ENCODE results near the gene CLTCL1. TPM values are rescaled to one million over a fixed set of nuclear protein-coding genes. Genes with fewer than 3 reads are reported as not detected.
A peak's percentile ranks its signal among the peaks of the same experiment; 100 is the strongest.

The CLTCL1 gene
- total RNA-seq, 1 donor, result 1.7 TPM

- no peaks in the 10 kb centered on the region for H3K9me3 ChIP-seq (ENCODE audit: low read depth, low read length)
- H3K27me3 ChIP-seq (ENCODE audit: insufficient read depth, low read length), result no peaks in the 10 kb centered on the region
- peaks cover 22% of the 10 kb centered on the region for H3K4me1 ChIP-seq (ENCODE audit: insufficient read depth, low read length)
- H3K4me3 ChIP-seq (ENCODE audit: low read length), result peak overlapping the region; percentile 19
These were observed 48.8 kb downstream of the CLTCL1 start for GRCh38 chr22:19242699-19243098.

- no peaks in the 10 kb centered on the region for H3K9me3 ChIP-seq (ENCODE audit: low read depth, low read length)
- H3K4me1 ChIP-seq (ENCODE audit: insufficient read depth, low read length), result peaks cover 22% of the 10 kb centered on the region
- no peaks in the 10 kb centered on the region for H3K27me3 ChIP-seq (ENCODE audit: insufficient read depth, low read length)
- no peak overlapping the region for H3K4me3 ChIP-seq (ENCODE audit: low read length)
These were observed 50.0 kb downstream of the CLTCL1 start for GRCh38 chr22:19241593-19241906.

- Histone ChIP-seq H3K4me1 (ENCODE audit: insufficient read depth, low read length) (peaks cover 22% of the 10 kb centered on the region), H3K9me3 (ENCODE audit: low read depth, low read length) (no peaks in the 10 kb centered on the region), H3K4me3 (ENCODE audit: low read length) (no peak overlapping the region), H3K27me3 (ENCODE audit: insufficient read depth, low read length) (no peaks in the 10 kb centered on the region)
These were observed 50.5 kb downstream of the CLTCL1 start for GRCh38 chr22:19240813-19241592.

- no peaks in the 10 kb centered on the region for H3K27me3 ChIP-seq (ENCODE audit: insufficient read depth, low read length)
- no peak overlapping the region for H3K4me3 ChIP-seq (ENCODE audit: low read length)
- peaks cover 22% of the 10 kb centered on the region for H3K4me1 ChIP-seq (ENCODE audit: insufficient read depth, low read length)
- no peaks in the 10 kb centered on the region for H3K9me3 ChIP-seq (ENCODE audit: low read depth, low read length)
These were observed 52.1 kb downstream of the CLTCL1 start for GRCh38 chr22:19239464-19239863.

GRCh38 chr22:19238900-19239299 is 52.6 kb downstream of the CLTCL1 start:
- Histone ChIP-seq H3K27me3 (ENCODE audit: insufficient read depth, low read length) (no peaks in the 10 kb centered on the region), H3K4me3 (ENCODE audit: low read length) (no peak overlapping the region), H3K9me3 (ENCODE audit: low read depth, low read length) (no peaks in the 10 kb centered on the region), H3K4me1 (ENCODE audit: insufficient read depth, low read length) (peaks cover 22% of the 10 kb centered on the region)

GRCh38 chr22:19235874-19236273 is 55.6 kb downstream of the CLTCL1 start:
- Histone ChIP-seq H3K4me3 (ENCODE audit: low read length) (no peak overlapping the region), H3K4me1 (ENCODE audit: insufficient read depth, low read length) (peaks cover 5% of the 10 kb centered on the region), H3K27me3 (ENCODE audit: insufficient read depth, low read length) (no peaks in the 10 kb centered on the region), H3K9me3 (ENCODE audit: low read depth, low read length) (no peaks in the 10 kb centered on the region)

- Histone ChIP-seq H3K4me1 (ENCODE audit: insufficient read depth, low read length) (no peaks in the 10 kb centered on the region), H3K4me3 (ENCODE audit: low read length) (no peak overlapping the region), H3K27me3 (ENCODE audit: insufficient read depth, low read length) (no peaks in the 10 kb centered on the region), H3K9me3 (ENCODE audit: low read depth, low read length) (no peaks in the 10 kb centered on the region)
These were observed 57.2 kb downstream of the CLTCL1 start for GRCh38 chr22:19234126-19234896.

GRCh38 chr22:19233189-19233661 is 58.3 kb downstream of the CLTCL1 start:
- Histone ChIP-seq H3K27me3 (ENCODE audit: insufficient read depth, low read length) (no peaks in the 10 kb centered on the region), H3K4me3 (ENCODE audit: low read length) (no peak overlapping the region), H3K9me3 (ENCODE audit: low read depth, low read length) (no peaks in the 10 kb centered on the region), H3K4me1 (ENCODE audit: insufficient read depth, low read length) (no peaks in the 10 kb centered on the region)

- no peaks in the 10 kb centered on the region for H3K4me1 ChIP-seq (ENCODE audit: insufficient read depth, low read length)
- no peaks in the 10 kb centered on the region for H3K9me3 ChIP-seq (ENCODE audit: low read depth, low read length)
- no peak overlapping the region for H3K4me3 ChIP-seq (ENCODE audit: low read length)
- H3K27me3 ChIP-seq (ENCODE audit: insufficient read depth, low read length), result no peaks in the 10 kb centered on the region
These were observed 58.9 kb downstream of the CLTCL1 start for GRCh38 chr22:19232623-19233022.

GRCh38 chr22:19231986-19232385 is 59.5 kb downstream of the CLTCL1 start:
- Histone ChIP-seq H3K9me3 (ENCODE audit: low read depth, low read length) (no peaks in the 10 kb centered on the region), H3K27me3 (ENCODE audit: insufficient read depth, low read length) (no peaks in the 10 kb centered on the region), H3K4me1 (ENCODE audit: insufficient read depth, low read length) (no peaks in the 10 kb centered on the region), H3K4me3 (ENCODE audit: low read length) (no peak overlapping the region)

GRCh38 chr22:19229600-19229999 is 61.9 kb downstream of the CLTCL1 start:
- H3K9me3 ChIP-seq (ENCODE audit: low read depth, low read length), result no peaks in the 10 kb centered on the region
- no peak overlapping the region for H3K4me3 ChIP-seq (ENCODE audit: low read length)
- no peaks in the 10 kb centered on the region for H3K27me3 ChIP-seq (ENCODE audit: insufficient read depth, low read length)
- no peaks in the 10 kb centered on the region for H3K4me1 ChIP-seq (ENCODE audit: insufficient read depth, low read length)

GRCh38 chr22:19228179-19228578 is 63.3 kb downstream of the CLTCL1 start:
- Histone ChIP-seq H3K27me3 (ENCODE audit: insufficient read depth, low read length) (no peaks in the 10 kb centered on the region), H3K4me3 (ENCODE audit: low read length) (no peak overlapping the region), H3K4me1 (ENCODE audit: insufficient read depth, low read length) (no peaks in the 10 kb centered on the region), H3K9me3 (ENCODE audit: low read depth, low read length) (no peaks in the 10 kb centered on the region)

GRCh38 chr22:19226428-19226827 is 65.1 kb downstream of the CLTCL1 start:
- Histone ChIP-seq H3K9me3 (ENCODE audit: low read depth, low read length) (no peaks in the 10 kb centered on the region), H3K4me1 (ENCODE audit: insufficient read depth, low read length) (no peaks in the 10 kb centered on the region), H3K27me3 (ENCODE audit: insufficient read depth, low read length) (no peaks in the 10 kb centered on the region), H3K4me3 (ENCODE audit: low read length) (no peak overlapping the region)

GRCh38 chr22:19225560-19225959 is 66.0 kb downstream of the CLTCL1 start:
- Histone ChIP-seq H3K9me3 (ENCODE audit: low read depth, low read length) (no peaks in the 10 kb centered on the region), H3K27me3 (ENCODE audit: insufficient read depth, low read length) (no peaks in the 10 kb centered on the region), H3K4me3 (ENCODE audit: low read length) (no peak overlapping the region), H3K4me1 (ENCODE audit: insufficient read depth, low read length) (no peaks in the 10 kb centered on the region)

- H3K4me3 ChIP-seq (ENCODE audit: low read length), result no peak overlapping the region
- H3K9me3 ChIP-seq (ENCODE audit: low read depth, low read length), result no peaks in the 10 kb centered on the region
- H3K4me1 ChIP-seq (ENCODE audit: insufficient read depth, low read length), result no peaks in the 10 kb centered on the region
- H3K27me3 ChIP-seq (ENCODE audit: insufficient read depth, low read length), result no peaks in the 10 kb centered on the region
These were observed 66.5 kb downstream of the CLTCL1 start for GRCh38 chr22:19224985-19225384.

- Histone ChIP-seq H3K4me3 (ENCODE audit: low read length) (no peak overlapping the region), H3K4me1 (ENCODE audit: insufficient read depth, low read length) (no peaks in the 10 kb centered on the region), H3K27me3 (ENCODE audit: insufficient read depth, low read length) (no peaks in the 10 kb centered on the region), H3K9me3 (ENCODE audit: low read depth, low read length) (no peaks in the 10 kb centered on the region)
These were observed 67.0 kb downstream of the CLTCL1 start for GRCh38 chr22:19224557-19224956.
